Measurements from ENCODE around the gene NUBP2.

DNA sequence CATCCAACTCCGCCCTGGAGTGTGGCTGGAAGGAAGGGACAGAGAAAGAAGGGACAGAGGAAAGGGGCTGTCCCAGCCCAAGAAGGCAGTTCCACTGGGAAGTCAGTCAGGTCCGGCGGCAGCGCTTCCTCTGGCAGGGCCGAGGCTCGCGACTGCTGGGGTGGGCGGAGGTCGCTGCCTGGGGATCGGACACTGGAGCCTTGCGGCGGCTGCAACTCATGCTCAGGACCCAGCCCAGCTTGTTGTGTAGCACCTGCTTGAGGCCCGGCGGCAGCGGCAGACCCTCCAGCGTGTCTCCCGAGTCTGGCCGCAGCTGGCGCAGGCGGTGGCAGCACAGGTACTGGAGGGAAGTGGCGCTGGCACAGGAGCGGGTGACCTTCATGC is 5.8 kb upstream of the NUBP2 start:
- TF ChIP-seq, protein P1, sequence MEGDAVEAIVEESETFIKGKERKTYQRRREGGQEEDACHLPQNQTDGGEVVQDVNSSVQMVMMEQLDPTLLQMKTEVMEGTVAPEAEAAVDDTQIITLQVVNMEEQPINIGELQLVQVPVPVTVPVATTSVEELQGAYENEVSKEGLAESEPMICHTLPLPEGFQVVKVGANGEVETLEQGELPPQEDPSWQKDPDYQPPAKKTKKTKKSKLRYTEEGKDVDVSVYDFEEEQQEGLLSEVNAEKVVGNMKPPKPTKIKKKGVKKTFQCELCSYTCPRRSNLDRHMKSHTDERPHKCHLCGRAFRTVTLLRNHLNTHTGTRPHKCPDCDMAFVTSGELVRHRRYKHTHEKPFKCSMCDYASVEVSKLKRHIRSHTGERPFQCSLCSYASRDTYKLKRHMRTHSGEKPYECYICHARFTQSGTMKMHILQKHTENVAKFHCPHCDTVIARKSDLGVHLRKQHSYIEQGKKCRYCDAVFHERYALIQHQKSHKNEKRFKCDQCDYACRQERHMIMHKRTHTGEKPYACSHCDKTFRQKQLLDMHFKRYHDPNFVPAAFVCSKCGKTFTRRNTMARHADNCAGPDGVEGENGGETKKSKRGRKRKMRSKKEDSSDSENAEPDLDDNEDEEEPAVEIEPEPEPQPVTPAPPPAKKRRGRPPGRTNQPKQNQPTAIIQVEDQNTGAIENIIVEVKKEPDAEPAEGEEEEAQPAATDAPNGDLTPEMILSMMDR (IDR thresholded peaks at IDR 0.05), result no peak
- TF ChIP-seq POLR2AphosphoS5 (IDR thresholded peaks at IDR 0.05; ENCODE audit: low read depth, low read length) (no peak), RAD21 (IDR thresholded peaks at IDR 0.05; ENCODE audit: low read length) (no peak), USF1 (IDR thresholded peaks at IDR 0.05; ENCODE audit: borderline replicate concordance, low read depth) (no peak), EZH2phosphoT487 (IDR thresholded peaks at IDR 0.05; ENCODE audit: borderline replicate concordance, low read depth) (no peak), GABPA (IDR thresholded peaks at IDR 0.05; ENCODE audit: low read depth) (no peak), YY1 (IDR thresholded peaks at IDR 0.05; ENCODE audit: low read depth) (no peak), RXRA (IDR thresholded peaks at IDR 0.05; ENCODE audit: borderline replicate concordance, low read depth) (no peak), RFX5 (IDR thresholded peaks at IDR 0.05; ENCODE audit: low read length) (no peak), SMC3 (IDR thresholded peaks at IDR 0.05; ENCODE audit: low read depth, low read length) (no peak), MXI1 (IDR thresholded peaks at IDR 0.05; ENCODE audit: low read depth, low read length) (no peak)
- TF ChIP-seq, protein P2, sequence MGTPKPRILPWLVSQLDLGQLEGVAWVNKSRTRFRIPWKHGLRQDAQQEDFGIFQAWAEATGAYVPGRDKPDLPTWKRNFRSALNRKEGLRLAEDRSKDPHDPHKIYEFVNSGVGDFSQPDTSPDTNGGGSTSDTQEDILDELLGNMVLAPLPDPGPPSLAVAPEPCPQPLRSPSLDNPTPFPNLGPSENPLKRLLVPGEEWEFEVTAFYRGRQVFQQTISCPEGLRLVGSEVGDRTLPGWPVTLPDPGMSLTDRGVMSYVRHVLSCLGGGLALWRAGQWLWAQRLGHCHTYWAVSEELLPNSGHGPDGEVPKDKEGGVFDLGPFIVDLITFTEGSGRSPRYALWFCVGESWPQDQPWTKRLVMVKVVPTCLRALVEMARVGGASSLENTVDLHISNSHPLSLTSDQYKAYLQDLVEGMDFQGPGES (IDR thresholded peaks at IDR 0.05; ENCODE audit: low read depth, low read length), result no peak

Data from SK-N-SH (cell line).